PC-9 (cell line): Measurements from ENCODE around the gene ADAMTSL2. TPM values are rescaled to one million over a fixed set of nuclear protein-coding genes. Genes with fewer than 3 reads are reported as not detected.

Experiments used
- BruUV-seq: library from RNA; stranded (reverse); fragments of 400-500 nt; replicated peaks from 2 replicates; lab custom pipeline; 2021; lab: Mats Ljungman, UMichigan
- CTCF ChIA-PET: fragments of 300-600 bp; sonication (Branson Sonifier 250); formaldehyde crosslinking; loops from one replicate; lab custom pipeline; 2022; ENCODE audit warnings: antibody characterized with exemption; lab: Charles Lee
- POLR2A ChIA-PET: fragments of 300-600 bp; sonication (Branson Sonifier 250); formaldehyde crosslinking; loops from one replicate; lab custom pipeline; 2022; ENCODE audit warnings: antibody characterized with exemption; ENCODE audit not compliant: unreplicated experiment; lab: Charles Lee
- DNase-seq, 2 experiments: peaks; one replicate each; pipeline versions ENCODE4 v3.0.0 to v3.0.0-alpha.2; 2015 to 2022; ENCODE audit warnings: mixed read lengths in 1 of 2
- H2AFZ ChIP-seq: fragments of 200-600 bp; sonication (generic); 2 replicates; pipeline ENCODE4 v1.8.1; 2017; ENCODE audit warnings: antibody characterized with exemption
- H3F3A ChIP-seq: fragments of 200-600 bp; sonication (generic); 2 replicates; pipeline ENCODE4 v1.8.1; 2017; ENCODE audit warnings: antibody characterized with exemption, mild to moderate bottlenecking, low read depth; ENCODE audit not compliant: insufficient read depth
- H3K27ac ChIP-seq: fragments of 200-600 bp; sonication (generic); 2 replicates; pipeline ENCODE4 v1.6.1; 2016; ENCODE audit warnings: mixed run types
- H3K27me3 ChIP-seq: fragments of 200-600 bp; sonication (generic); 2 replicates; pipeline ENCODE4 v1.6.1; 2016; ENCODE audit warnings: low read depth, mixed run types; ENCODE audit not compliant: insufficient read depth
- H3K36me3 ChIP-seq: fragments of 200-600 bp; sonication (generic); 2 replicates; pipeline ENCODE4 v1.6.1; 2016; ENCODE audit warnings: low read depth, mixed run types
- H3K4me1 ChIP-seq: fragments of 200-600 bp; sonication (generic); replicated peaks from 2 replicates; pipeline ENCODE4 v1.6.1; 2016; ENCODE audit warnings: mixed run types; ENCODE audit not compliant: insufficient read depth
- H3K4me2 ChIP-seq: fragments of 200-600 bp; sonication (generic); 2 replicates; pipeline ENCODE4 v1.6.1; 2017; ENCODE audit warnings: mixed run types
- H3K4me3 ChIP-seq: fragments of 200-600 bp; sonication (generic); 2 replicates; pipeline ENCODE4 v1.6.1; 2016; ENCODE audit warnings: mixed run types
- H3K79me2 ChIP-seq: fragments of 200-600 bp; sonication (generic); 2 replicates; pipeline ENCODE4 v1.6.1; 2017; ENCODE audit warnings: low read depth, mixed run types
- H3K9me2 ChIP-seq: fragments of 200-600 bp; sonication (generic); 2 replicates; pipeline ENCODE4 v1.8.1; 2017; ENCODE audit warnings: mild to moderate bottlenecking; ENCODE audit not compliant: insufficient read depth
- H3K9me3 ChIP-seq: fragments of 200-600 bp; sonication (generic); 2 replicates; pipeline ENCODE4 v1.8.1; 2016; ENCODE audit warnings: low read depth; ENCODE audit not compliant: insufficient read depth
- H4K20me1 ChIP-seq: fragments of 200-600 bp; sonication (generic); 2 replicates; pipeline ENCODE4 v1.8.1; 2017; ENCODE audit not compliant: insufficient read depth
- CTCF ChIP-seq: fragments of 200-600 bp; sonication (generic); conservative IDR thresholded peaks from 2 replicates; pipeline ENCODE4 v1.6.1; 2017; ENCODE audit warnings: mixed run types, antibody characterized with exemption, mild to moderate bottlenecking, moderate library complexity
- EZH2 ChIP-seq: fragments of 200-600 bp; sonication (generic); IDR thresholded peaks from 2 replicates; pipeline ENCODE4 v1.8.0; 2017; ENCODE audit warnings: antibody characterized with exemption, low read depth
- intact Hi-C: fragments of 100-400 bp; cut with micrococcal nuclease; formaldehyde crosslinking; loops from one replicate; pipeline ENCODE4 v1.10.0; 2022; ENCODE audit not compliant: unreplicated experiment
- total RNA-seq: library from RNA; stranded (reverse); gene quantifications from 2 replicates; pipeline ENCODE4 v1.2.3, GENCODE V29; 2021

The ADAMTSL2 gene
- total RNA-seq, 1 experiment from 2014 or later: 0.39 TPM

GRCh38 chr9:133560944-133561343 lies 26.4 kb downstream of the ADAMTSL2 start:
- Histone ChIP-seq H3K27ac (no peak overlapping the region), H4K20me1 (no peaks in the 10 kb centered on the region), H3K79me2 (no peaks in the 10 kb centered on the region), H3K4me3 (no peak overlapping the region), H2AFZ (no peak overlapping the region), H3K4me1 (peaks cover 4% of the 10 kb centered on the region; the same call in 1 of the 2 replicates), H3K36me3 (no peaks in the 10 kb centered on the region), H3K9me2 (no peaks in the 10 kb centered on the region), H3K27me3 (peaks cover 63% of the 10 kb centered on the region), H3K4me2 (no peak overlapping the region), H3F3A (no peaks in the 10 kb centered on the region), H3K9me3 (no peaks in the 10 kb centered on the region)
- intact Hi-C loops: no loop called here
- POLR2A ChIA-PET: no interaction called here
- DNase-seq: no peak
- CTCF ChIA-PET: interaction anchor here (0.6 kb wide), 1 partner anchor 52 kb away, joined by 3 read pairs; no protein-coding TSS in a partner anchor
- no peak for TF ChIP-seq CTCF
- TF ChIP-seq EZH2: no peak
- BruUV-seq: no TSS peak

- Histone ChIP-seq H2AFZ (no peak overlapping the region), H3K4me1 (peaks cover 4% of the 10 kb centered on the region; the same call in 1 of the 2 replicates), H3K79me2 (no peaks in the 10 kb centered on the region), H3K27ac (no peak overlapping the region), H3K27me3 (peaks cover 62% of the 10 kb centered on the region), H3K4me2 (no peak overlapping the region), H3K9me2 (no peaks in the 10 kb centered on the region), H3K4me3 (no peak overlapping the region), H4K20me1 (no peaks in the 10 kb centered on the region), H3F3A (no peaks in the 10 kb centered on the region), H3K9me3 (no peaks in the 10 kb centered on the region), H3K36me3 (no peaks in the 10 kb centered on the region)
- ChIA-PET POLR2A (no interaction called here), CTCF (no interaction called here)
- no peak for DNase-seq
- intact Hi-C loops: no loop called here
- no TSS peak for BruUV-seq
- no peak for TF ChIP-seq EZH2
- TF ChIP-seq CTCF: no peak
These were observed 27.6 kb downstream of the ADAMTSL2 start for GRCh38 chr9:133561976-133562554.

- Histone ChIP-seq H3F3A (no peaks in the 10 kb centered on the region), H3K79me2 (no peaks in the 10 kb centered on the region), H3K9me2 (no peaks in the 10 kb centered on the region), H3K4me2 (no peak overlapping the region), H2AFZ (no peak overlapping the region), H4K20me1 (no peaks in the 10 kb centered on the region), H3K27ac (no peak overlapping the region), H3K9me3 (no peaks in the 10 kb centered on the region), H3K4me1 (peaks cover 4% of the 10 kb centered on the region; the same call in 1 of the 2 replicates), H3K27me3 (peaks cover 67% of the 10 kb centered on the region), H3K36me3 (no peaks in the 10 kb centered on the region), H3K4me3 (no peak overlapping the region)
- intact Hi-C loops: no loop called here
- ChIA-PET CTCF (no interaction called here), POLR2A (no interaction called here)
- no TSS peak for BruUV-seq
- TF ChIP-seq CTCF (no peak), EZH2 (no peak)
- DNase-seq: no peak
These were observed 28.2 kb downstream of the ADAMTSL2 start for GRCh38 chr9:133562611-133563290.
